DND-41 (cell line): Measurements from ENCODE around the gene IDUA.

ENCODE experiments used
- EZH2 ChIP-seq: IDR thresholded peaks from 3 replicates; pipeline ENCODE4 v1.6.1; 2012; ENCODE audit warnings: borderline replicate concordance, low read depth, mild to moderate bottlenecking, moderate library complexity, low read length, inconsistent platforms; ENCODE audit not compliant: severe bottlenecking
- TF ChIP-seq, protein P1 (sequence below): IDR thresholded peaks from 2 replicates; pipeline ENCODE4 v1.5.1; 2012; ENCODE audit warnings: borderline replicate concordance, low read length, moderate library complexity, mild to moderate bottlenecking; ENCODE audit not compliant: poor library complexity, severe bottlenecking; ENCODE audit errors: extremely low read depth

DNA sequence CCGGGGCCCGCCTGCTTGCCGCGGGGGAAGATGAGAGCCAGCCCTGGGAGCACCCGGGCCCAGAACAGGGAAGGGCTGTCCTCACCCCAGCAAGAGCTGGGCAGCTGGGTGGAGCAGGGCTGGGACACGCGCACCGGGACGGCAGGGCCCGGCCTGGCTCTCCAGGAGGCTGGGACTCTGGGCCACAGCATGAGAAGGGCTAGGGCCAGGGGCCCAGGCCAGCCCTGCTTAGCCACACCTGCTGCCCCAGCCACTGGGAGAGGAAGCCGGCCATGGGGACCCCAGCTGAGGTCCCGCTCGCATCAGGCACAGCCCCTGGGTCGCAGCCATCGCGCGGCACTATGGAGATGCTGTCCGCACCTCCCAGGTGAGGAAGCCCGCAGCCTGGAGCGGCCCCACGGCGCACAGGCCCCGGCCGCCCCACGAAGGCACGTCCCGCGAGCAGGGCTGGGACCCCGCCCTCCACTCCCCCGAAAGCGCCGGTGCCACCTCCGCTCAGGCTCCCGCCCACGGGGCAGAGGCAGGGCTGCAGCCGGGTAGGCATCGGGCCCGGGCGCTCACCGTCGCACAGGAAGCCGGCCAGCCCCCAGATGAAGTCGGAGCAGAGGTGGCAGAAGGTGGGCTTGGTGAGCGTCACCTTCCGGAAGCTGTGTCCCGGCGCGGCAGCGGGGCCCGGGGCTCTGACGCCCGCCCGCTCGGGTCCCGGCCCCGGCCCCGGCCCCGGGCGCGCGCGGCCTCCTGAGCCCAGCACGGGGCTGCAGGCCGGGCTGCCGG lies 14.0 kb upstream of the IDUA start:
- TF ChIP-seq, protein P1, sequence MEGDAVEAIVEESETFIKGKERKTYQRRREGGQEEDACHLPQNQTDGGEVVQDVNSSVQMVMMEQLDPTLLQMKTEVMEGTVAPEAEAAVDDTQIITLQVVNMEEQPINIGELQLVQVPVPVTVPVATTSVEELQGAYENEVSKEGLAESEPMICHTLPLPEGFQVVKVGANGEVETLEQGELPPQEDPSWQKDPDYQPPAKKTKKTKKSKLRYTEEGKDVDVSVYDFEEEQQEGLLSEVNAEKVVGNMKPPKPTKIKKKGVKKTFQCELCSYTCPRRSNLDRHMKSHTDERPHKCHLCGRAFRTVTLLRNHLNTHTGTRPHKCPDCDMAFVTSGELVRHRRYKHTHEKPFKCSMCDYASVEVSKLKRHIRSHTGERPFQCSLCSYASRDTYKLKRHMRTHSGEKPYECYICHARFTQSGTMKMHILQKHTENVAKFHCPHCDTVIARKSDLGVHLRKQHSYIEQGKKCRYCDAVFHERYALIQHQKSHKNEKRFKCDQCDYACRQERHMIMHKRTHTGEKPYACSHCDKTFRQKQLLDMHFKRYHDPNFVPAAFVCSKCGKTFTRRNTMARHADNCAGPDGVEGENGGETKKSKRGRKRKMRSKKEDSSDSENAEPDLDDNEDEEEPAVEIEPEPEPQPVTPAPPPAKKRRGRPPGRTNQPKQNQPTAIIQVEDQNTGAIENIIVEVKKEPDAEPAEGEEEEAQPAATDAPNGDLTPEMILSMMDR = no peak
- no peak for TF ChIP-seq EZH2
